Frontal cortex (tissue), 4 donors: ENCODE measurements around the gene CDADC1. TPM values are rescaled to one million over a fixed set of nuclear protein-coding genes. Genes with fewer than 3 reads are reported as not detected.

Experiments used
- DNase-seq, 2 donors: peaks; one replicate each; pipeline ENCODE4 v3.0.0; 2012; ENCODE audit warnings: low spot score in 2 of 2
- FAIRE-seq: peaks from 2 replicates; lab custom pipeline; 2012; peaks lifted over from hg19 to GRCh38; lab: Jason Lieb, UNC
- total RNA-seq: library from RNA; depleted of rRNA; stranded (reverse); fragments of >200 nt; gene quantifications from one replicate; pipeline ENCODE4 v1.2.3, GENCODE V29; 2014
- donor health status: control.
- donor health status: control.
- donor health status: control.

Gene CDADC1
- total RNA-seq, 1 donor from 2014 or later: 12.6 TPM

GRCh38 chr13:49342454-49342853 lies 94.7 kb downstream of the CDADC1 start:
- no peak for FAIRE-seq
- no peak for DNase-seq

Other genes with a start within 250 kb of the CDADC1 start
- gene MLNR, start 27.6 kb upstream of the CDADC1 start, total RNA-seq: not detected
- gene CAB39L, start 196.1 kb downstream of the CDADC1 start, total RNA-seq: 43.2 TPM
- 16.7 TPM for gene SETDB2, start 196.3 kb downstream of the CDADC1 start, total RNA-seq
- 3.7 TPM for gene PHF11, start 248.0 kb downstream of the CDADC1 start, total RNA-seq